GM12878 (cell line): ENCODE data around the gene DONSON. TPM values are rescaled to one million over a fixed set of nuclear protein-coding genes. Genes with fewer than 3 reads are reported as not detected.

Experiments used
- ATF3 ChIP-seq: IDR thresholded peaks from 2 replicates; pipeline ENCODE4 v1.6.1; 2011; ENCODE audit warnings: low read depth, mild to moderate bottlenecking, low read length, moderate library complexity, borderline replicate concordance; ENCODE audit errors: extremely low read depth
- BCL11A ChIP-seq: IDR thresholded peaks from 2 replicates; pipeline ENCODE4 v1.6.1; 2011; ENCODE audit warnings: low read depth, low read length
- BCLAF1 ChIP-seq: fragments of 450-650 bp; IDR thresholded peaks from 2 replicates; pipeline ENCODE4 v1.6.1; 2017; ENCODE audit warnings: antibody characterized with exemption, mild to moderate bottlenecking, moderate library complexity
- CREB1 ChIP-seq: IDR thresholded peaks from 2 replicates; pipeline ENCODE4 v1.6.1; 2012; ENCODE audit warnings: low read depth, mild to moderate bottlenecking, inconsistent platforms
- GABPA ChIP-seq: IDR thresholded peaks from 2 replicates; pipeline ENCODE4 v1.6.1; 2014; ENCODE audit warnings: antibody characterized with exemption, low read depth, mild to moderate bottlenecking, inconsistent platforms
- GATAD2B ChIP-seq: fragments of 450-650 bp; conservative IDR thresholded peaks from 2 replicates; pipeline ENCODE4 v1.6.1; 2017; ENCODE audit warnings: low read depth, mild to moderate bottlenecking, moderate library complexity
- HDAC6 ChIP-seq: fragments of 200-600 bp; sonication (generic); IDR thresholded peaks from one replicate; pipeline ENCODE4 v1.8.0; 2017; ENCODE audit warnings: antibody characterized with exemption; ENCODE audit not compliant: unreplicated experiment
- KAT2A ChIP-seq: conservative IDR thresholded peaks from 2 replicates; pipeline ENCODE4 v1.6.1; 2011; ENCODE audit warnings: low read depth, low read length; ENCODE audit not compliant: control insufficient read depth
- NFIC ChIP-seq: IDR thresholded peaks from 2 replicates; pipeline ENCODE4 v1.6.1; 2012; ENCODE audit warnings: low read depth, mild to moderate bottlenecking, inconsistent platforms, low read length, moderate library complexity
- NR2C1 ChIP-seq: fragments of 450-650 bp; IDR thresholded peaks from 2 replicates; pipeline ENCODE4 v1.6.1; 2017; ENCODE audit warnings: antibody characterized with exemption, mild to moderate bottlenecking, moderate library complexity
- PAX5 ChIP-seq: IDR thresholded peaks from 2 replicates; pipeline ENCODE4 v1.6.1; 2011; ENCODE audit warnings: low read depth, low read length, borderline replicate concordance
- RCOR1 ChIP-seq: conservative IDR thresholded peaks from 2 replicates; pipeline ENCODE4 v1.6.1; 2012; ENCODE audit warnings: low read depth, low read length, improper control_type of control experiment
- USF1 ChIP-seq: IDR thresholded peaks from 2 replicates; pipeline ENCODE4 v1.6.1; 2011; ENCODE audit warnings: borderline replicate concordance, low read depth, mild to moderate bottlenecking, moderate library complexity, mixed read lengths, low read length; ENCODE audit not compliant: insufficient read depth; ENCODE audit errors: extremely low read length
- ZBTB40 ChIP-seq: fragments of 450-650 bp; IDR thresholded peaks from 2 replicates; pipeline ENCODE4 v1.6.1; 2016; ENCODE audit warnings: mild to moderate bottlenecking, moderate library complexity, borderline replicate concordance
- ZNF592 ChIP-seq: fragments of 450-650 bp; IDR thresholded peaks from 2 replicates; pipeline ENCODE4 v1.6.1; 2017; ENCODE audit warnings: mild to moderate bottlenecking, moderate library complexity
- ZNF622 ChIP-seq: fragments of 450-650 bp; IDR thresholded peaks from 2 replicates; pipeline ENCODE4 v1.6.1; 2017; ENCODE audit warnings: mild to moderate bottlenecking, inconsistent platforms
- polyA plus RNA-seq, 11 experiments: library from polyadenylated mRNA; depleted of rRNA in 4 of 11; unstranded in 6 of 11; stranded (reverse) in 5 of 11; fragments of >200 nt; fragmentation: Nextera tagmentation in 4 of 11; fragmentation: Illumina TruSeq in 1 of 11; extraction: Ambion mirVana in 4 of 11; extraction: Trizol in 1 of 11; gene quantifications; 1 replicate in 1 of 11; 2 replicates in 10 of 11; pipeline versions ENCODE4 v1.2.1 to v1.2.3, GENCODE V29; 2011 to 2016; ENCODE audit warnings: inconsistent platforms in 2 of 11, missing spikeins in 2 of 11, low read depth in 1 of 11
- total RNA-seq, 4 experiments: library from RNA; depleted of rRNA in 3 of 4; stranded (reverse); fragments of >200 nt in 3 of 4; fragmentation: Illumina TruSeq in 1 of 4; extraction: Trizol in 1 of 4; gene quantifications; 2 replicates each; pipeline versions ENCODE4 v1.2.1 to v1.2.3, GENCODE V29; 2013 to 2021

The DONSON gene
- total and polyA plus RNA-seq, 10 of the 15 experiments (the other 5 are each of a cell fraction or from before 2014, with no cell fraction given): 13.6 to 51.2 (median 32.2) TPM

- TF ChIP-seq BCLAF1 (no peak), PAX5 (no peak; the same call in 1 of the 2 replicates), ZBTB40 (no peak), CREB1 (peak; percentile 94), ZNF622 (no peak), KAT2A (no peak), NFIC (no peak), USF1 (no peak), BCL11A (no peak), ATF3 (no peak), GATAD2B (peak; percentile 73), RCOR1 (no peak), ZNF592 (no peak), GABPA (no peak), NR2C1 (peak; percentile 72), HDAC6 (no peak)
Measured at GRCh38 chr21:33542640-33543504, 45.6 kb downstream of the DONSON start, which contains the start of gene SON (continued).
